ENCODE results near the gene OTUB2. TPM values are rescaled to one million over a fixed set of nuclear protein-coding genes. Genes with fewer than 3 reads are reported as not detected.

The OTUB2 gene
- total and polyA plus RNA-seq, 5 donors: 0.11 to 0.65 (median 0.34) TPM

- intact Hi-C loops (cut with DNase I): no loop called here
- WGBS: 32% methylated on average over 4 of the region's 4 CpGs
- Histone ChIP-seq H3K27ac (ENCODE audit: low read length) (no peak overlapping the region), H3K4me3 (ENCODE audit: low read length) (no peak overlapping the region), H3K9me3 (ENCODE audit: control insufficient read depth, low read length) (no peaks in the 10 kb centered on the region), H3K4me1 (ENCODE audit: control insufficient read depth, insufficient read depth, low read length) (peaks cover 1% of the 10 kb centered on the region), H3K27me3 (ENCODE audit: control insufficient read depth, insufficient read depth) (no peaks in the 10 kb centered on the region)
- DNase-seq: no peak
- peak in 1 of 2 donors; percentile 27 for ATAC-seq
These were observed 16.4 kb upstream of the OTUB2 start for GRCh38 chr14:94009767-94010166.

DNA sequence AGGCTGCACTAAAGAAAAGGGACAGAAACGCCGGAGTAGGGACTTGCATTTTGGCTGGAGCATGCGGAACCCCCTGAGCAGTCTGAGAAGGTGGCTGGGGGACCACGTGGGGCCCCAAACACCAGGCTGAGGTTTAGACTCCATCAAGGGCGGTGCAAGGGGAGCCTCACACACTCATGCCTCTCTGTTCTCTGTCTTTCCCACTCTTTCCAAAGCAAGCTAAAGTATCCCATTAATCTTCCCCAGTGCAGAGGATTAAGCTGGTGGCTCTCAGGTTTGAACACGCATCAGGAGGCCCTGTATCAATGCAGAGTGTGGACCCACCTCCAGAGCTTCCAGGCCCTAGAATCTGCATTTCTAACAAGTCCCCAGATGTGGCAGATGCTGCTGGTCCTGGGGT is 15.5 kb upstream of the OTUB2 start:
- Histone ChIP-seq H3K9me3 (ENCODE audit: control insufficient read depth, low read length) (no peaks in the 10 kb centered on the region), H3K27me3 (ENCODE audit: control insufficient read depth, insufficient read depth) (no peaks in the 10 kb centered on the region), H3K4me1 (ENCODE audit: control insufficient read depth, insufficient read depth, low read length) (peaks cover 1% of the 10 kb centered on the region), H3K4me3 (ENCODE audit: low read length) (no peak overlapping the region), H3K27ac (ENCODE audit: low read length) (no peak overlapping the region)
- ATAC-seq (no peak), DNase-seq (no peak)
- WGBS: 86% methylated on average over 6 of the region's 6 CpGs
- intact Hi-C loops (cut with DNase I): no loop called here

- Histone ChIP-seq H3K4me3 (ENCODE audit: low read length) (no peak overlapping the region), H3K27me3 (ENCODE audit: control insufficient read depth, insufficient read depth) (no peaks in the 10 kb centered on the region), H3K27ac (ENCODE audit: low read length) (no peak overlapping the region), H3K4me1 (ENCODE audit: control insufficient read depth, insufficient read depth, low read length) (peaks cover 1% of the 10 kb centered on the region), H3K9me3 (ENCODE audit: control insufficient read depth, low read length) (no peaks in the 10 kb centered on the region)
- ATAC-seq: no peak
- 45% methylated on average over 2 of the region's 2 CpGs for WGBS
- intact Hi-C loops (cut with DNase I): no loop called here
- DNase-seq: no peak
These were observed 14.3 kb upstream of the OTUB2 start for GRCh38 chr14:94011795-94012194.

DNA sequence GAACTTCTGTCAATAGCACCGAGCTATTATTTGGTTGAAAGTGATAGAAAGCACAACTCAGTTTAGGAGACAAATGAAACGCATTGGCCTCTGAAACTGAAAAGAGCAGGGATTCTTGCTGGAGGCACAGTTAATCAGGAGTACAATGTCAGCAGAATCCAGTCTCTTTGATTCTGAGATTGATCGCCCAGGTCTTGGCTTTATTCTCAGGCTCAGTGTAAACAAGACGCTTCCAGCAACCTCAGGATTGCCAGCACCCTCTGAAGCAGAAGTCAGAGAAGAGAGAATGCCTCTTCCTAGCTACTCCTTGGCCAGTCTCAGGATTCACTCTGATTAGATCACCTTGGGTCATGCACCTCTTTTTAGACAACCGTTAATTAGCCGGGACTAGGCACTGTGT is 11.8 kb upstream of the OTUB2 start:
- ATAC-seq (no peak), DNase-seq (no peak)
- H3K27me3 ChIP-seq (ENCODE audit: control insufficient read depth, insufficient read depth): no peaks in the 10 kb centered on the region
- no peaks in the 10 kb centered on the region for H3K9me3 ChIP-seq (ENCODE audit: control insufficient read depth, low read length)
- no peak overlapping the region for H3K4me3 ChIP-seq (ENCODE audit: low read length)
- H3K27ac ChIP-seq (ENCODE audit: low read length): no peak overlapping the region
- WGBS: 66% methylated on average over 6 of the region's 6 CpGs
- H3K4me1 ChIP-seq (ENCODE audit: control insufficient read depth, insufficient read depth, low read length): peaks cover 1% of the 10 kb centered on the region
- intact Hi-C loops (cut with DNase I): no loop called here

GRCh38 chr14:94015223-94015622 is 10.9 kb upstream of the OTUB2 start:
- intact Hi-C loops (cut with DNase I): no loop called here
- DNase-seq: no peak
- 82% methylated on average over 2 of the region's 2 CpGs for WGBS

DNA sequence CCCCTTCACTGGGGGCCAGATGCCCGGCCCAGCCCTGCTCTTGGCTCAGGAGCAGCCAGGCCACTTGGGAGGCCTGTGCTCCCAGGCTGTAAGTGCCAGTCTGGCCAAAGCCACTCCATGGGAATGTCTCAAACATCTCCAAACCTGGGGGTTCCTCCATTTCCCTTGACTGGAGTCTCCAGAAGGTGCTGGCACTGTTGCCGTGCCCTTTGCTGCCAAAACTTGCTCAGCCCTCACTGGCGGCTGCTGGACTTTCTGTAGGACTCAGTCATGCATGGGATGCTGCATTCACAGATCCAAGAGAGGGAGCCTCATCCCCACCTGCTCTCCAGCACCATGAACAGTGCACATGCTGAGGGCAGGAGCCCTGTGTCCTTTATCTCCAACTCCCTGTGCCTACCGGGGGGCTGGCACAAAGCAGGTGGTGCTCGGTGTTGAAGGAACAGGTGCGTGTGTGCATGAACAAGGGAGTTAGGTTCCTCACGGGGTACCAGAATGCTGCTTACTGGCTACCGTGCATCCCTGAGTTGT is 9.6 kb upstream of the OTUB2 start:
- no peaks in the 10 kb centered on the region for H3K4me1 ChIP-seq (ENCODE audit: control insufficient read depth, insufficient read depth, low read length)
- H3K4me3 ChIP-seq (ENCODE audit: low read length): no peak overlapping the region
- no peaks in the 10 kb centered on the region for H3K9me3 ChIP-seq (ENCODE audit: control insufficient read depth, low read length)
- ATAC-seq (no peak), DNase-seq (peak in 1 of 3 donors; percentile 19)
- no peaks in the 10 kb centered on the region for H3K27me3 ChIP-seq (ENCODE audit: control insufficient read depth, insufficient read depth)
- H3K27ac ChIP-seq (ENCODE audit: low read length): no peak overlapping the region
- intact Hi-C loops (cut with DNase I): no loop called here
- 76% methylated on average over 8 of the region's 8 CpGs for WGBS

More at GRCh38 chr14:94015223-94015622, 10.9 kb upstream of the OTUB2 start:
- Histone ChIP-seq H3K4me3 (ENCODE audit: low read length) (no peak overlapping the region), H3K4me1 (ENCODE audit: control insufficient read depth, insufficient read depth, low read length) (no peaks in the 10 kb centered on the region), H3K27me3 (ENCODE audit: control insufficient read depth, insufficient read depth) (no peaks in the 10 kb centered on the region), H3K9me3 (ENCODE audit: control insufficient read depth, low read length) (no peaks in the 10 kb centered on the region), H3K27ac (ENCODE audit: low read length) (no peak overlapping the region)
- no peak for ATAC-seq

GRCh38 chr14:94018308-94018707 is 7.8 kb upstream of the OTUB2 start:
- 74% methylated on average over 8 of the region's 8 CpGs for WGBS
- DNase-seq: peak in 1 of 3 donors; percentile 33
- no peak overlapping the region for H3K27ac ChIP-seq (ENCODE audit: low read length)
- ATAC-seq: no peak
- H3K4me3 ChIP-seq (ENCODE audit: low read length): no peak overlapping the region
- H3K9me3 ChIP-seq (ENCODE audit: control insufficient read depth, low read length): no peaks in the 10 kb centered on the region
- no peaks in the 10 kb centered on the region for H3K4me1 ChIP-seq (ENCODE audit: control insufficient read depth, insufficient read depth, low read length)
- no peaks in the 10 kb centered on the region for H3K27me3 ChIP-seq (ENCODE audit: control insufficient read depth, insufficient read depth)
- intact Hi-C loops (cut with DNase I): no loop called here

GRCh38 chr14:94019329-94019728 is 6.8 kb upstream of the OTUB2 start:
- ATAC-seq: no peak
- no peaks in the 10 kb centered on the region for H3K27me3 ChIP-seq (ENCODE audit: control insufficient read depth, insufficient read depth)
- H3K9me3 ChIP-seq (ENCODE audit: control insufficient read depth, low read length): no peaks in the 10 kb centered on the region
- intact Hi-C loops (cut with DNase I): no loop called here
- no peak overlapping the region for H3K27ac ChIP-seq (ENCODE audit: low read length)
- H3K4me3 ChIP-seq (ENCODE audit: low read length): no peak overlapping the region
- DNase-seq: no peak
- H3K4me1 ChIP-seq (ENCODE audit: control insufficient read depth, insufficient read depth, low read length): no peaks in the 10 kb centered on the region
- 84% methylated on average over 6 of the region's 6 CpGs for WGBS

DNA sequence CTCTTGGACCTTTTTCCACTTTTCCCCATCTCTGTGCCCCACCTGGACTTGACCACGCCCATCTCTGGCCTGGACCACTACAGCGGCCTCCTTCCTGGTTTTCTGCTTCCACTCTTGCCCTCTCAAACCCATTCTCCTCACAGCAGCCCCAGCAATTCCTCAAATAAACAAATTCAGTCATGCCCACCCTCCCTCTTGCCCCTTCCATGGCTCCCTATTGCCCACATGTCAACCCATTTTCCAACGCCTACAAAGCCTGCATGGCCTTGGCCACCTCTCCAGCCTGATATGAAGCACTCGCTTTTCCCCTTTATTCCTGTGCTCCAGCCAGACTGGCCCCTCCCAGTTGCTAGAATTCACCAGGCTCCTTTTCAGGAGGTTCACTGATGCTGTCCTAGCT is 5.9 kb upstream of the OTUB2 start:
- ATAC-seq (no peak), DNase-seq (no peak)
- intact Hi-C loops (cut with DNase I): no loop called here
- Histone ChIP-seq H3K4me1 (ENCODE audit: control insufficient read depth, insufficient read depth, low read length) (no peaks in the 10 kb centered on the region), H3K4me3 (ENCODE audit: low read length) (no peak overlapping the region), H3K27me3 (ENCODE audit: control insufficient read depth, insufficient read depth) (no peaks in the 10 kb centered on the region), H3K27ac (ENCODE audit: low read length) (no peak overlapping the region), H3K9me3 (ENCODE audit: control insufficient read depth, low read length) (no peaks in the 10 kb centered on the region)
- 86% methylated on average over 4 of the region's 4 CpGs for WGBS

GRCh38 chr14:94021001-94021400 is 5.1 kb upstream of the OTUB2 start:
- no peak overlapping the region for H3K27ac ChIP-seq (ENCODE audit: low read length)
- H3K4me3 ChIP-seq (ENCODE audit: low read length): no peak overlapping the region
- no peaks in the 10 kb centered on the region for H3K4me1 ChIP-seq (ENCODE audit: control insufficient read depth, insufficient read depth, low read length)
- H3K9me3 ChIP-seq (ENCODE audit: control insufficient read depth, low read length): no peaks in the 10 kb centered on the region
- ATAC-seq (no peak), DNase-seq (peak in 1 of 3 donors; percentile 18)
- WGBS: 78% methylated on average over 2 of the region's 2 CpGs
- intact Hi-C loops (cut with DNase I): no loop called here
- H3K27me3 ChIP-seq (ENCODE audit: control insufficient read depth, insufficient read depth): no peaks in the 10 kb centered on the region

- intact Hi-C loops (cut with DNase I): no loop called here
- peak in 1 of 3 donors; percentile 12 for DNase-seq
These were observed 4.6 kb upstream of the OTUB2 start for GRCh38 chr14:94021416-94022157.

More at GRCh38 chr14:94021416-94022157, 4.6 kb upstream of the OTUB2 start:
- Histone ChIP-seq H3K9me3 (ENCODE audit: control insufficient read depth, low read length) (no peaks in the 10 kb centered on the region), H3K4me3 (ENCODE audit: low read length) (no peak overlapping the region), H3K27ac (ENCODE audit: low read length) (no peak overlapping the region), H3K4me1 (ENCODE audit: control insufficient read depth, insufficient read depth, low read length) (no peaks in the 10 kb centered on the region), H3K27me3 (ENCODE audit: control insufficient read depth, insufficient read depth) (no peaks in the 10 kb centered on the region)
- 56% methylated on average over 10 of the region's 10 CpGs for WGBS
- ATAC-seq: no peak
